NT2/D1 (cell line): ENCODE data around the gene USP35.

Source experiments
- SUZ12 ChIP-seq: IDR thresholded peaks from 2 replicates; pipeline ENCODE4 v1.6.1; 2011; ENCODE audit not compliant: insufficient read length, insufficient read depth; ENCODE audit errors: extremely low read depth
- YY1 ChIP-seq: IDR thresholded peaks from 2 replicates; pipeline ENCODE4 v1.6.1; 2011; ENCODE audit not compliant: insufficient read length, insufficient read depth
- ZNF274 ChIP-seq: IDR thresholded peaks from 2 replicates; pipeline ENCODE4 v1.6.1; 2011; ENCODE audit warnings: mild to moderate bottlenecking, low read depth, low read length

GRCh38 chr11:78261367-78261766, 72.6 kb downstream of the USP35 start:
- no peak for TF ChIP-seq YY1
- TF ChIP-seq ZNF274, result no peak
- TF ChIP-seq SUZ12, result no peak
